PFSK-1 (cell line): Measurements from ENCODE around the gene AP1G2.

Experiments
- POLR2AphosphoS5 ChIP-seq: IDR thresholded peaks from 2 replicates; pipeline ENCODE4 v1.6.1; 2012; ENCODE audit warnings: low read depth, mild to moderate bottlenecking, control low read depth, low read length, moderate library complexity
- TAF1 ChIP-seq: IDR thresholded peaks from 2 replicates; pipeline ENCODE4 v1.6.1; 2012; ENCODE audit warnings: low read length, control low read depth, borderline replicate concordance; ENCODE audit not compliant: insufficient read depth

GRCh38 chr14:23563473-23564180 lies 4.0 kb downstream of the AP1G2 start:
- TF ChIP-seq POLR2AphosphoS5 (no peak), TAF1 (no peak)
